Measurements from ENCODE around the gene C21orf91.

Gene C21orf91

DNA sequence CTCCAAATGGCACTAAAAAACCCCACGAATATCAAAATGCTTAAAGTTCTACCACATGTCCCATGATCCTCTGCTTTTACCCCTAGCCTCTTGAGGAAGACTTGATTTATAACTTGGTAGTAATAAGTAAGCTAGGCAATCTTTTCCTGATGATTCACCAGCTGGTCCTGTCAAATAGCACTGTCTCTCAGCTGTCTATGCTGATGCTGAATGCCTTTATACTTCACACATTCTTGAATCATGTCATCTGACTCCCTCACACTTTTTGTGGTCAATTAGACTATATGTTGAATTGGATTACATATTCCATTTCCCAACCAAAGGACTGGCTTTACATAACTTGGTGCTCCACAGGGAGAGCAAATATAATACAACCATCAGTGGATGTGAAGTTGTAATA lies 16.6 kb downstream of the C21orf91 start:
- DNase-seq = no peak
- intact Hi-C loops (cut with DNase I) = no loop called here

DNA sequence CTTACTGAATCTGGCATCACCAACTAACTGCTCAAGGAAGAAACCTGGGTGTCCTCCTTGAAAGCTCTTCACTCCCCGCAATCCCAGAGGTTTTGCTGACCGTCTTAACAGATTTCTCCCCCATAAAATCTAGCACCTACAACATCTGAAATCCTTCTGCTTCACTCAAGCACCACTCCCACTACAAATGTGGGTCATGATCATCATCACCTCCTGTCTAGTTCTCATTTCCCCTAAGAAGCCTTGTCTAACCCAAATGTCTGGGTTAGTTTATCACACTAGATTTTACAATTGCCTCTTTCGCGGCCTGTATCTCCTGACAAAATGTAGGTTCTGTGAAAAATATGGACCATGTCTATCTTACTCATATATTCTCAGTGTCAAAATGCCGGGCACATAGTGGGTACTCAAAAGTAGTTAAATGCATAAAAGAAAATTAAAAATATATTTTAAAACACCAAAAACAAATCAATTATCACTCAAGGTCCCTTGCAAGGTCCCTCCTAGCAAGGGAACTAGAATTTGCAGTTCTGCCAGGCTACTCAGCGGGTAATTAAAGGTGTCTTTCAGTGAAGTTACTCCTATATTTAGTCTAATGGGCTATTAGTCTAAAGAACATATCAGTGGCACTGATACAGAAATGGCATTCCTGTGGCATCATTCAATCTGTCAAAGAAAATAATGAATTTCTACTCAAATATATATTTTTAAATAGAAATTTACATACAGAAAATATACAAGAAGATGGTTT lies 19.6 kb downstream of the C21orf91 start:
- intact Hi-C loops (cut with DNase I) = no loop called here
- no peak for DNase-seq

DNA sequence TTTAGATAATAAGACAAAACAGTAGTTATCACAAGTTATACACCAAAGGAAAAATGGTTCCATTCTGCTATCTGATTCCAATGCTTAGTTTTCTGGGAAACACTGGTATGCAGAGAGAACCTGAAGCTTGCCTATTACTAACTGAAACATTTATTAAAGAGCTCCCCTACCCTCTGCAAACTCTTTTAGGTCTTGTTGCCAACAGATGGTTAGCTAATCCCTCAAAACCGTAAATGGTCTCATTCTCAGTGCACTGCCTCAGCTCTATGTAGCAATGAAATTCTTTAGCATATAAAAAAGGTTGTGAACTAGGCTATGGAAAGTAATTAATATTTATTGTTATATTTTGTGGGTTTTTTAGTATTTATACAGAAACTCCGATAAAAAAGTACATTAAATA lies 20.4 kb downstream of the C21orf91 start:
- DNase-seq = no peak
- intact Hi-C loops (cut with DNase I) = no loop called here

DNA sequence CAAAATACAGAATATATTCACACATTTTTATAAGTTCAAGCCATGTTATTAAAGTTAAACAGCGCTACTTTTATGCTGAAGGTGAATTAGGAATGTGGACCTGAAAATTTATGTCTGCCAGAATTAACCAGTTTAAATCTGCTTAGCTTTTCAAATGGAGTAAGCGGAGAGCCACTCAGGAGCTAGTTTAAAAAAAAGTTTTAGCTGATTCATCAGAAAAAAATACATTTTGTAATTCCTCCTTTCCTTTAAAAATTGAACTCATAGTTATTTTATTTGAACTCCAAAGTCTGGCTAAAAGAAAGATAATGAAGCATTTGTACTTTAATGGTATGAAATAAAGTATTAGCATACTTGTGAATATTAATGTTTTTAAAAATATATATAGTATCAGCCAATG lies 21.2 kb downstream of the C21orf91 start:
- no peak for DNase-seq

GRCh38 chr21:17796503-17796902 lies 22.7 kb downstream of the C21orf91 start:
- DNase-seq = no peak
- intact Hi-C loops (cut with DNase I) = no loop called here

More for the DNA sequence above, 21.2 kb downstream of the C21orf91 start:
- intact Hi-C loops (cut with DNase I) = no loop called here

DNA sequence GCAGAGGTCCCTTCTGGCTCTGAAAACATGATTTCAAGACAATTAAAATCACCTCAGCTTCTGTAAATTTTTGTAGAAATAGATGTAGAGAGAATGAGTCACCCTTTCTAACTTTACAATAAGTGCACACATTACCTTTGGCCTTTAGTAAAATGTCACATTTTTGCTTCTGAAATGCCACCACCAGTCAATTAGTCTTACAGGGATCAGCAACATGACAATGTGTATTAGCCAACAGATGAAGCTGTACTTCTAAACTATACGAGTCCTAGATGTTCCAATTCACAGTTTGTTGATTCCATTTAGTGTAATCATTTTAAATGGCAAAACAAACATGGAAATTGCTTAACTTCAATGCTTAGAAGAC lies 23.1 kb downstream of the C21orf91 start:
- intact Hi-C loops (cut with DNase I) = no loop called here

GRCh38 chr21:17795146-17796036 lies 23.8 kb downstream of the C21orf91 start:
- intact Hi-C loops (cut with DNase I) = no loop called here
- DNase-seq = no peak

More for the DNA sequence above, 23.1 kb downstream of the C21orf91 start:
- DNase-seq = no peak

GRCh38 chr21:17794518-17795145 lies 24.5 kb downstream of the C21orf91 start:
- no peak for DNase-seq
- intact Hi-C loops (cut with DNase I) = no loop called here

DNA sequence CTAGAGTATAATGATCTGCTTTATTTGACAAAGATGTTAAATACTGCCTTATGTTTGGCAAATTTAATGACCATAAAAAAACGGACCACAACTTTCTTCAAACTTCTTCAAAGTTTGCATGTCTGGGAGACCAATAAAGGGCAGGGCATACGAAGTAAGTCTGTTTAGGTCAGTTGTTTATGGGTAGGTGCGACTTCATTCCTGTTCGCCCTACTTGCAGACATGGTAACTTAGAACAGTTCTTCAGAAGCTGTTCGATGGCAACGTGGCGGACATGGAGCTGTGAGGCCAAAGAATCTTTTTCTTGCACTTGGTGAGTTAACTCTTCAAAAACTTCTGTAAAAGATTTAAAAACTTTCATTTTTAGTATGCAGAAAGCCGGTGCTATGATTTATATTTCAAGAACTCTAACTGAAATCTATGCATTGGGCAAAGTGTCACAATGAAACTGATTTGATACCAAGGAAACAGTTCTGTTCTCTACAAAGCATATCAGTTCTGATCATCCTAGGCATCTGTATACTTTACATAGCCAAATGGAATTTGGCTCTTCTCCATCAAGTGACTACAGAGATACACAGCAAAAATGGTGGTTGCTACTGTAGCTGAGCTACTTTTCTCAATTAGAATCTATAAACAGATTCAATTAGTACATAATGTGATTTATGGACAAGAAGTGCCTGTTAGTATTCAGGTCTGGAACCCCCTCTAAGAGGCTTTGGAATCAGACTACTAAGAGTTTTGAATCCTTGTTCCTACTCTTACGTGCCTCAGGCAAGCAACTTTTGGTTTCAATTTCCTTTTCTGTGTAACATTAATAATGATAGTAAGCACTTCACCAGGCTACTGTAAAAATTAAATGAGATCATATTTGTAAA lies 25.7 kb downstream of the C21orf91 start:
- intact Hi-C loops (cut with DNase I) = no loop called here
- DNase-seq = no peak

GRCh38 chr21:17789656-17790055 lies 29.5 kb downstream of the C21orf91 start:
- intact Hi-C loops (cut with DNase I) = no loop called here
- DNase-seq = no peak

GRCh38 chr21:17789069-17789468 lies 30.1 kb downstream of the C21orf91 start:
- intact Hi-C loops (cut with DNase I) = no loop called here
- no peak for DNase-seq

- DNase-seq = no peak
- intact Hi-C loops (cut with DNase I) = no loop called here
Observed at GRCh38 chr21:17786851-17787181, 32.3 kb downstream of the C21orf91 start.

GRCh38 chr21:17786071-17786850 lies 32.9 kb downstream of the C21orf91 start:
- intact Hi-C loops (cut with DNase I) = no loop called here
- DNase-seq = no peak

DNA sequence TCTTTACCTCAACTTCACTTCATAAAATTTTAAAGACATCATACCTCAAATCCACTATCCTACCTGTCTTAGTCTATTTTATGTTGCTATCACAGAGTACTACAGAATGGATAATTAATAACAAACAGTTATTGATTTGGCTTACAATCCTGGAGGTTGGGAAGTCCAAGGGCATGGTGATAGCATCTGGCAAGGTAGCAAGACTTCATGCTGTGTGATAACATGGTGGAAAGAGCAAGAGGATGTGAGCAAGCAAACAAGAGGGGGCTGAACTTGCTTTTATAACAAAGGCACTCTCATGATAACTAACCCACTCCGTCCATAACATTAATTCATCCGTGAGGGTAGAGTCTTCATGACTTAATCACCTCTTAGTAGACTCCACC lies 33.8 kb downstream of the C21orf91 start:
- intact Hi-C loops (cut with DNase I) = no loop called here
- DNase-seq = no peak

GRCh38 chr21:17784604-17785402 lies 34.4 kb downstream of the C21orf91 start:
- intact Hi-C loops (cut with DNase I) = no loop called here
- DNase-seq = no peak

GRCh38 chr21:17784180-17784598 lies 35.0 kb downstream of the C21orf91 start:
- intact Hi-C loops (cut with DNase I) = no loop called here
- DNase-seq = no peak

GRCh38 chr21:17783481-17784179 lies 35.5 kb downstream of the C21orf91 start:
- intact Hi-C loops (cut with DNase I) = no loop called here
- no peak for DNase-seq

All from head of caudate nucleus (tissue), 42 donors.